RWPE2 (cell line): Measurements from ENCODE around the gene SLC2A6.

Experiments
- ATAC-seq: fragments of 200-7000 bp; cut with Tn5 transposase; 3 replicates; pipeline ENCODE4 v1.9.1; 2021; ENCODE audit warnings: low read depth
- DNase-seq: peaks from one replicate; pipeline ENCODE4 v3.0.0-alpha.2; 2020; ENCODE audit warnings: low spot score
- H3K27ac ChIP-seq: fragments of 450-650 bp; 2 replicates; pipeline ENCODE4 v1.5.1; 2017; ENCODE audit warnings: mild to moderate bottlenecking; ENCODE audit not compliant: poor library complexity, severe bottlenecking
- H3K27me3 ChIP-seq: fragments of 250-450 bp; sonication (Bioruptor Pico); 2 replicates; pipeline ENCODE4 v1.5.1; 2021; ENCODE audit warnings: mild to moderate bottlenecking, moderate library complexity; ENCODE audit not compliant: insufficient read depth, poor library complexity, severe bottlenecking
- H3K36me3 ChIP-seq: fragments of 250-450 bp; sonication (Bioruptor Pico); 2 replicates; pipeline ENCODE4 v1.5.1; 2020; ENCODE audit warnings: low read depth, mild to moderate bottlenecking, moderate library complexity
- H3K4me1 ChIP-seq: fragments of 250-450 bp; sonication (Bioruptor Pico); 2 replicates; pipeline ENCODE4 v1.5.1; 2021; ENCODE audit warnings: mild to moderate bottlenecking, moderate library complexity; ENCODE audit not compliant: insufficient read depth, poor library complexity, severe bottlenecking
- H3K4me3 ChIP-seq: fragments of 250-450 bp; sonication (Bioruptor Pico); 2 replicates; pipeline ENCODE4 v1.5.1; 2021; ENCODE audit warnings: mild to moderate bottlenecking, moderate library complexity; ENCODE audit not compliant: severe bottlenecking
- H3K9me3 ChIP-seq: fragments of 250-450 bp; sonication (Bioruptor Pico); 2 replicates; pipeline ENCODE4 v1.5.1; 2021; ENCODE audit warnings: mild to moderate bottlenecking, moderate library complexity; ENCODE audit not compliant: severe bottlenecking
- TF ChIP-seq, protein P1 (sequence below): fragments of 450-650 bp; IDR thresholded peaks from one replicate; pipeline ENCODE4 v1.5.1; 2017; ENCODE audit warnings: mild to moderate bottlenecking, moderate library complexity; ENCODE audit not compliant: poor library complexity, severe bottlenecking

Gene SLC2A6

DNA sequence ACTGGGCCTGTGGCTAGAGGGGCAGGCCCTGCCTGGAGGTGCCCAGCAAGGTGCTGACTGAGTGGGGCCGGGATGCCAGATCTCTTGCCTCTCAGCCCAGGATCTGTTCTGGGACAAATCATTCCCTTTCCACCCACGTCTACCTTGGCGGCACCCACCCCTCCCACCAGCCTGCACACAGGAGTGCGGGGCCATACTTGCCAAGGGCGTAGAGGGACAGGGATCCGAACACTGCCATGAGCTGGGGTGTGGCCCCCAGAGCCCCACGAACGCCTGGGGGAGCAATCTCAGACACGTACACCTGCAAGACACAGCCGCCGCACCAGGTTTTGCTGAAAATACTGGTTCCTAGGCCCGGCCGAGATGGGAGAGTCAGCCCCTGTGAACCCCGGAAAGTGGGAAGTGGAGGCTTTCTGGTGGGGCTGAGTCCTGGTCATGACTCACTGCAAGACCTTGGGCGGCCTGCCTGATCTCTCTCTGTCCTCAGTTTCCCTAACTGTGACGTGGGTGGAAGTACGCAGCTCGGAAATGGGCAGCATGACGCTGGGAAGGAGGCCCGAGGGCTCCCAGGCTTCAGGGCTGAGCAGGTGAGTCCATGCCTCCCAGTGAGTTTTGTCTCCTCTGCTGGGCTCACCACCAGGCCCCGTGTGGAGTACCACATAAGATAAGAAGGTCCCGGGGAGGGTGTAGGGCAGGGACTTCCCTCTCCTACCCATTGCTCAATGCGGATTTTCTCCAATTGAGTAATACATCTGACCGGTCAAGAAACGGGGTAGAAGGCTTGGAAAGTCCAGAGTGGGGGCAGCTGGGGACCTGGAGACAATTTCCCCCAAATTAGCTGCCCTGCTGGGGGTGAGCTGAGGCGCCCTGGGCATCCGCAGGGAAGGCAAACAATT, 2.6 kb downstream of the SLC2A6 start:
- ATAC-seq (no peak), DNase-seq (no peak)
- no peak overlapping the region for H3K27ac ChIP-seq
- H3K36me3 ChIP-seq, result peaks cover 27% of the 10 kb centered on the region
- H3K9me3 ChIP-seq, result no peaks in the 10 kb centered on the region
- TF ChIP-seq, protein P1, sequence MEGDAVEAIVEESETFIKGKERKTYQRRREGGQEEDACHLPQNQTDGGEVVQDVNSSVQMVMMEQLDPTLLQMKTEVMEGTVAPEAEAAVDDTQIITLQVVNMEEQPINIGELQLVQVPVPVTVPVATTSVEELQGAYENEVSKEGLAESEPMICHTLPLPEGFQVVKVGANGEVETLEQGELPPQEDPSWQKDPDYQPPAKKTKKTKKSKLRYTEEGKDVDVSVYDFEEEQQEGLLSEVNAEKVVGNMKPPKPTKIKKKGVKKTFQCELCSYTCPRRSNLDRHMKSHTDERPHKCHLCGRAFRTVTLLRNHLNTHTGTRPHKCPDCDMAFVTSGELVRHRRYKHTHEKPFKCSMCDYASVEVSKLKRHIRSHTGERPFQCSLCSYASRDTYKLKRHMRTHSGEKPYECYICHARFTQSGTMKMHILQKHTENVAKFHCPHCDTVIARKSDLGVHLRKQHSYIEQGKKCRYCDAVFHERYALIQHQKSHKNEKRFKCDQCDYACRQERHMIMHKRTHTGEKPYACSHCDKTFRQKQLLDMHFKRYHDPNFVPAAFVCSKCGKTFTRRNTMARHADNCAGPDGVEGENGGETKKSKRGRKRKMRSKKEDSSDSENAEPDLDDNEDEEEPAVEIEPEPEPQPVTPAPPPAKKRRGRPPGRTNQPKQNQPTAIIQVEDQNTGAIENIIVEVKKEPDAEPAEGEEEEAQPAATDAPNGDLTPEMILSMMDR, result no peak
- no peaks in the 10 kb centered on the region for H3K4me1 ChIP-seq
- no peaks in the 10 kb centered on the region for H3K27me3 ChIP-seq
- H3K4me3 ChIP-seq, result no peak overlapping the region

DNA sequence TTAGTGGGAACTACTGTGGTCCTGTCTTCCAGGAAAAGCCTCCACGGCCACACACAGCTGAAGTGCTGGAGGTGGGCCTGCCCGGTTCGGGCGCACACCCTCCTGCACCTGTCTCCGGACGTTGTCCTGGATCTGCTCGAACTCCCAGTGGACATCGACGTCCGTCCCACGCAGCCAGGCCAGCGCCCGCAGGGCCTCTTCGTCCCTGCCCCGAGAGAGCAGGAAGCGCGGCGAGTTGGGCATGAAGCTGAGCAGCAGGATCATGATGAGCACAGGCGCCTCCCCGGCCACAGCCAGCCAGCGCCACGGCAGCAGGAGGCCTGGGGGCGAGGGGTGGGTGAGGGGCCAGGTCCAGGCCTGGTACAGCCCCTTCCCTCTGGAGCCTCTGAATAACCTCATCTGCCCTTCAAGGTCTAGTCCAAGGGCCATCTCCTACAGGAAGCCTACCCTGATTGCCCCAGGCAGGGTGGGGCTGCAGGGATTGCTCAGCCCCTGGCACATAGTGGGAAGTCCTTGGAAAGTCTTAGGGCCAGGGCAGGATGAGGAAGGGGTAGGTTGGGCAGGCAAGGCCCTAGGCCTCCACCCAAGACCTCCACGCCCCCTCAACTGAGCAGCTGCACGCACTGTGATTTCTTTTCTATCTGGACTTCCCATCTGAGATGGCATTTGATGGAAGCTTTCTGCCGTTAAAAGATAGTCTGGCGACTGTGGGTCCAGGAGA, 3.4 kb downstream of the SLC2A6 start:
- Histone ChIP-seq H3K4me1 (no peaks in the 10 kb centered on the region), H3K9me3 (no peaks in the 10 kb centered on the region), H3K27ac (no peak overlapping the region), H3K27me3 (no peaks in the 10 kb centered on the region), H3K36me3 (peaks cover 27% of the 10 kb centered on the region), H3K4me3 (no peak overlapping the region)
- TF ChIP-seq, protein P1, result no peak
- ATAC-seq, result no peak
- DNase-seq, result no peak

DNA sequence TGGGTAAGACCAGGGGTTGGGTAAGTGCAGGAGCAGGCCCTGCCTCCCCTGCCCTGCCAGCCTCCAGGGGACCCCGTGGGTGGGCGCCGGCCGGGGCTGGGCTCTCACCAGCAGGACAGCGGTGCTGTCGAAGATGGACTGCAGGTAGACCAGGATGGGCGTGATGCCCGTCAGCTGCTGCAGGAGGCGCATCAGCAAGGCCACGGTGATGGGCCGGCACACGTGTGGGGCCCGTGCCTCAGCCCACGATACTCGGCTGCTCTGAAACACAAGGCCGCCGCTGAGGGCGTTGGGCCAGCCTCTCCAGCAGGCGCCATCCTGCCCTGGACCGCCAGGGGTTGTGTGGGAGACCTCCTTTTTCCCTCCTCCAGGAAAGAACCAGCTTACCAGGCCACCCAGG, 4.0 kb downstream of the SLC2A6 start:
- H3K27ac ChIP-seq, result no peak overlapping the region
- H3K4me1 ChIP-seq, result no peaks in the 10 kb centered on the region
- H3K27me3 ChIP-seq, result no peaks in the 10 kb centered on the region
- DNase-seq (no peak), ATAC-seq (no peak)
- H3K4me3 ChIP-seq, result no peak overlapping the region
- TF ChIP-seq, protein P1, result no peak
- no peaks in the 10 kb centered on the region for H3K9me3 ChIP-seq
- H3K36me3 ChIP-seq, result peaks cover 27% of the 10 kb centered on the region

DNA sequence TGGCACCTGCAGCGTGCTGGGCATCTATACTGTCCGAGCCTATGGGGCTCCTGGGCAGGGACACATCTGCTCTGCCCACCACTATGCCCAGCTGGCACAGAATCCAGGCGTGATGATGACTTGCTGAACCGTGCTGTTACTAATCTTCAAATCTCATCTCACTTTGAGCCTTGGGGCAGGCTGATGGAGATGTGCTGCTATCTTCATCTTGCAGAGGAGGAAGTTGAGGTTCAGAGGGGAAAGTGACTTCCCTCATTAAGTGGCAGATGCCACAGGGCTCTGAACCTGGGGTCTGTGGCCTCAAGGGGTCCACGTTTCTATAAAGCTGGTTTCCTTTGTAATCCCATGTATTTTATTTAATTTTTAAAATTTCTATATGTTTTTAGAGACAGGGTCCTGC, 4.7 kb downstream of the SLC2A6 start:
- no peaks in the 10 kb centered on the region for H3K4me1 ChIP-seq
- H3K36me3 ChIP-seq, result peaks cover 27% of the 10 kb centered on the region
- DNase-seq (no peak), ATAC-seq (no peak)
- H3K9me3 ChIP-seq, result no peaks in the 10 kb centered on the region
- no peaks in the 10 kb centered on the region for H3K27me3 ChIP-seq
- H3K4me3 ChIP-seq, result no peak overlapping the region
- TF ChIP-seq, protein P1, result no peak
- H3K27ac ChIP-seq, result no peak overlapping the region
